NB4 (cell line): ENCODE measurements around the gene ASIC1.
A peak's percentile ranks its signal among the peaks of the same experiment; 100 is the strongest.

Experiments used
- DNase-seq: peaks from one replicate; pipeline ENCODE4 v3.0.0; 2010; ENCODE audit warnings: low read depth
- H3K4me3 ChIP-seq: one replicate; pipeline ENCODE4 v1.5.1; 2011; ENCODE audit warnings: mild to moderate bottlenecking, low read depth, low read length, moderate library complexity
- MAX ChIP-seq: IDR thresholded peaks from 2 replicates; pipeline ENCODE4 v1.6.1; 2011; ENCODE audit warnings: low read depth, low read length
- MYC ChIP-seq: IDR thresholded peaks from 2 replicates; pipeline ENCODE4 v1.6.1; 2011; ENCODE audit warnings: low read depth, low read length
- POLR2A ChIP-seq: IDR thresholded peaks from 2 replicates; pipeline ENCODE4 v1.6.1; 2011; ENCODE audit warnings: mild to moderate bottlenecking; ENCODE audit not compliant: insufficient read length; ENCODE audit errors: extremely low read depth
- TF ChIP-seq, protein P1 (sequence below): IDR thresholded peaks from one replicate; pipeline ENCODE4 v1.5.1; 2012; ENCODE audit warnings: low read depth, low read length

ASIC1 gene

GRCh38 chr12:50050410-50051098 lies 6.8 kb upstream of the ASIC1 start:
- TF ChIP-seq MYC (peak; percentile 51), POLR2A (peak; percentile 22), MAX (peak; percentile 67)
- TF ChIP-seq, protein P1, sequence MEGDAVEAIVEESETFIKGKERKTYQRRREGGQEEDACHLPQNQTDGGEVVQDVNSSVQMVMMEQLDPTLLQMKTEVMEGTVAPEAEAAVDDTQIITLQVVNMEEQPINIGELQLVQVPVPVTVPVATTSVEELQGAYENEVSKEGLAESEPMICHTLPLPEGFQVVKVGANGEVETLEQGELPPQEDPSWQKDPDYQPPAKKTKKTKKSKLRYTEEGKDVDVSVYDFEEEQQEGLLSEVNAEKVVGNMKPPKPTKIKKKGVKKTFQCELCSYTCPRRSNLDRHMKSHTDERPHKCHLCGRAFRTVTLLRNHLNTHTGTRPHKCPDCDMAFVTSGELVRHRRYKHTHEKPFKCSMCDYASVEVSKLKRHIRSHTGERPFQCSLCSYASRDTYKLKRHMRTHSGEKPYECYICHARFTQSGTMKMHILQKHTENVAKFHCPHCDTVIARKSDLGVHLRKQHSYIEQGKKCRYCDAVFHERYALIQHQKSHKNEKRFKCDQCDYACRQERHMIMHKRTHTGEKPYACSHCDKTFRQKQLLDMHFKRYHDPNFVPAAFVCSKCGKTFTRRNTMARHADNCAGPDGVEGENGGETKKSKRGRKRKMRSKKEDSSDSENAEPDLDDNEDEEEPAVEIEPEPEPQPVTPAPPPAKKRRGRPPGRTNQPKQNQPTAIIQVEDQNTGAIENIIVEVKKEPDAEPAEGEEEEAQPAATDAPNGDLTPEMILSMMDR = no peak
- H3K4me3 ChIP-seq = peak overlapping the region; percentile 18
- DNase-seq = peak; percentile 98

DNA sequence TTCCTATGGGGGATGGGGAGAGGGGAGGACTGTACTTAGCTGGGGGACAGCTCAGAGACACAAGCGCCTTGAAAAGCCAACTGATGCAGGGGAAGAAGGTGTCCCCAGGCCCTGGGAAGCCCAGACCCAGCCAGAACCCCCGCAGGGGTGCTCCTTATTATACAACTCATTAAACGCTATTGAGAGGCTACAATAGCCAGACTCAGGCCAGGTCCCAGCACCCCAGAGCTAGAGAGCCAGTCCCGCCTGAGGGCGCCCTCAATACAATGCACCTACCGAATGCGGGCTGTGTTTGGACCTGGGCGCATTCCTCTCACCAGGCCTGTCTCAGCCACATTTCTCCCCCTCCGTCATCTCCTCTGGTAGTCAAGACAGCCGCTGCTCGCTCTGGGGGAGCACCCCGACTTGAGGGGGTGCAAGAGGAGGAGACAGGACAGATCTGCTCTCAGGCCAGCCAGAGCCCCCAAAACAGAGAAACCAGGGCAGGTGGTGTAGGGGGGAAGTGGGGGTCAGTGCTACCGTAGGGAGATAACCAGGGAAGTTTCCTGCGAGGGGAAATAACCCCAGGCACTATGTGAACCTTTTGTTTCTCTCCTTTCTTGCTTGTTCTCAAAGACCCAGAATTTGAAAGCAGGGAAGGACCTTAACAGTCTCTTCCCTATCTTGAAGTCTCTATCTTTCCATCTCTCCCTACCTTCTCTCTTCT lies 6.1 kb upstream of the ASIC1 start:
- H3K4me3 ChIP-seq = no peak overlapping the region
- TF ChIP-seq POLR2A (no peak), MYC (no peak), MAX (no peak)
- TF ChIP-seq, protein P1 = no peak
- DNase-seq = no peak

DNA sequence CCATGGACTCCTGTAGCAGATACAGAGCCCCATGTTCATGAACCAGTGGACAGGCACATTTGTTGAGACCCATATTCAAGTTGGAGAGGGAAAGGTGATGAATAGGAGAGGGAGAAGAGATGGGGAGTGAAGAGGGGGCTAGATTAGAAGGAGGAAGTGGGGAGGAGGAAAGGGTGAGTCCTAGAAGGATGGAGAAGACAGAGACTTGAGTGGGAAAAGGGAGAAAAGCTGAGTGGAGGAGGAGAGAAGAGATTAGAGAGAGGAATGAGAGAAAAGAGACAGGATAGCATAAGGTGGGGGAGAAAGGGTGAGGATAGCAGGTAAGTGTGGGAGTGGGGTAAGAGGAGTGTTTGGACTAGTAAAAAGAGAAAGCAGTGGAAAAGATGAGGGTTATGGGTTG lies 4.9 kb upstream of the ASIC1 start:
- no peak overlapping the region for H3K4me3 ChIP-seq
- TF ChIP-seq MAX (no peak), POLR2A (no peak), MYC (no peak)
- TF ChIP-seq, protein P1 = no peak
- DNase-seq = no peak

GRCh38 chr12:50052964-50053363 lies 4.4 kb upstream of the ASIC1 start:
- TF ChIP-seq MAX = no peak
- no peak for TF ChIP-seq POLR2A
- TF ChIP-seq MYC = no peak
- TF ChIP-seq, protein P1 = no peak
- H3K4me3 ChIP-seq = no peak overlapping the region
- no peak for DNase-seq

DNA sequence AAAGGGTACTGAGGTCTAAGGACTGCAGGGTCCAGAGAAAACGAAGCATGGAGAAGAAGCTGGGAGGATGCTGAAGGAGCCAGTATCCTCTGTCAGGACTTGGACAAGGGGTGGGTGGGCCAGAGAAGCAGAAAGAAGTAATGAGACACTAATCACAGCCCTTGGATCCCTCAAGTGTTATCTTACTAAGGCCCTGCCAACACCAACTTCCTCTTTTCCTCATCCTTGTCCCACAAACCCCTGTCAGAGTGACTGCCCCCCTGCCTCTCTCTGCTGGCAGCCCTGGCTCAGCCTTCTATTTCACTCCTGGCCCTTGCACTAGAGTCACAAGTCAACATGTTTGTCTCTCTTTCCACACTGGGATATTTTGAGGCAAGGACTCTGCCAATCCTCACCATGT lies 3.8 kb upstream of the ASIC1 start:
- TF ChIP-seq POLR2A (no peak), MAX (no peak), MYC (no peak)
- TF ChIP-seq, protein P1 = no peak
- no peak overlapping the region for H3K4me3 ChIP-seq
- DNase-seq = peak; percentile 85
